Stimulated activated CD4-positive, alpha-beta T cell treated with anti-CD3 and anti-CD28 coated beads, Interleukin-1b, Interleukin-23, amount 100 ng/mL, for 4 hours (primary cell): ENCODE data around the gene C1QTNF6.
"Not testable (repeated sequence)": the region's sequence is repeated elsewhere in the genome, so short reads cannot be mapped to it uniquely, and the experiment has no call there.

ENCODE experiments used
- DNase-seq, 2 donors: peaks; one replicate each; pipeline ENCODE4 v3.0.0-alpha.2; 2020; ENCODE audit warnings: low read depth in 2 of 2

Gene C1QTNF6

DNA sequence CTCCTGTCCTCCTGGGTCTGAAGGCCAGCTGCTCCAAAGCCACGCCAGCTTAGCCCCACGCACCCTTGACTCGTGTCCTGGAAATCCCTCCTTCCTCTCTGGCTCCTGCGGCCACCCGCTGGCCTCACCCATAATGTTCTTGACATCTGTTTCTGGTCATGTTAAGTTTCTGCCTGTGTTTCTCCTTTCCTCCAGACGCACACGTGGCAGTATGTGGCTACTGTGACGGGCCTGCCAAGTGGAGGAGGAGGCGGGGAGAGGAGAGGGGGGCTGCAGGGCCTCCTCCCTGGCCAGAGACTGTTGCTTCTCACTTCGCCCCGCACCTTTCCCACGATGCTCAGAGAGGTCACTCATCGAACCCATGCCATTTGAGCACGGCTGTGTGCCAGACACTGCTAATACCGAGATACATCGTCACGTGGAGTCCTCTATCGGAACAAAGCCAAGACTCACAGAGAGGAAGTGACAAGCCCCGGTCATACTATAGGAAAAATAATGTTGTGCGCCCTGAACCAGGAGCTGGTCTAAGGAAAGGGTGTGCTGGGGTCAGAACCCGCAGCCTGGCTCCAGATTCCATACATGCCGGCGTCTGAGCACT lies 11.5 kb downstream of the C1QTNF6 start:
- DNase-seq, result no peak

DNA sequence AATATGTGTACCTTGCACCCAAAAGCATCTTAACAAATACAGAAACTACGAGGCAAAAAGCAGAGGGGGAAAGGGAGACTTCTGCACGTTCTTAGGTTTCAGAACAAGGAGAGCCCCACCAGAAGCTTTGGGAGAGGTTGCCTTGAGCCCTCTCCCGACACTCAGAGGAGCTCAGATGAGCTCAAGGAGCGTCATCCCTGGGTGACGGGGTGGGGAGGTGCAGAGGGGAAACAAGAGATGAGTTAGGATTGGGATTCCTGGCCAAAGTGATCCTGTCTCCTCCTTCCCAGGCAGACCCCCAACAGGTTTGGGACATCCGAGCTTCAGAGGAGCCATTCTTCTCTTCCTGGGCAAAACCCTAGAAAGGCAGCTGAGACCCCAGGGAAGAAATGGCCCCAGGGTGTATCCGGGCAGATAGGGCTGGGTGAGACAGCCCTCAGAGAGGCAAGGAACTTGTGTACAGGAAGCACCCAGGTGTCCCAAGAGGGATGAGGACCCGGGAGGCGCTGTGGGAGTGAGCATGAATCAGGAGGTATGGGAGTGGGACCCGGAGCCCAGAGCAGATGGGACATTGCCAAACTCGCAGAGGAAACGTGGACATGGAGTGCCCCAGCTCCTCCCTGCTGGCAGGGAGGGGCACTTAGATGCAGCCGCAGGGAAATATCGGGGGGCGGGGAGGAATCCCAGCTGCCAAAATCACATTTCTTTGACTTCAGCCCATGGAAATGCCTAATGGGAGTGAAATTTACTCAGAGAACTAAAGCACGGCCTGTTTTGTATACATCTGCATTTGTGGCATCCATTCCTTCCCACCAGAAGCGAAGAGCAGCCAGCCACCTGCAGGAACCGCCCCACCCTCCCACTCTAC lies 12.4 kb downstream of the C1QTNF6 start:
- DNase-seq, result no peak

DNA sequence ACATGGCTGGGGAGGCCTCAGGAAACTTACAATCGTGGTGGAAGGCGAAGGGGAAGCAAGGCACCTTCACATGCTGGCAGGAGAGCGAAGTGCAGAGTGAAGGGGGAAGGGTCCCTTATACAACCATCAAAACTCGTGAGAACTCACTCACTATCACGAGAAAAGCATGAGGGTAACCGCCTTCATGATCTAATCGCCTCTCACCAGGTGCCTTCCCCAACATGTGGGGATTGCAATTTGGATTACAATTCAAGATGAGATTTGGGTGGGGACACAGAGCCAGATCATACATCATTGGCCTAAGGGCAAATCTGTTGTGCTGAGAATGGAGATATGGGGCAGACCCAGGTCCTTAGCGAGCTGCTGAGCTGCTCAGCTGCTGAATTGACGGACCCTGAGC lies 13.1 kb downstream of the C1QTNF6 start:
- no peak for DNase-seq

DNA sequence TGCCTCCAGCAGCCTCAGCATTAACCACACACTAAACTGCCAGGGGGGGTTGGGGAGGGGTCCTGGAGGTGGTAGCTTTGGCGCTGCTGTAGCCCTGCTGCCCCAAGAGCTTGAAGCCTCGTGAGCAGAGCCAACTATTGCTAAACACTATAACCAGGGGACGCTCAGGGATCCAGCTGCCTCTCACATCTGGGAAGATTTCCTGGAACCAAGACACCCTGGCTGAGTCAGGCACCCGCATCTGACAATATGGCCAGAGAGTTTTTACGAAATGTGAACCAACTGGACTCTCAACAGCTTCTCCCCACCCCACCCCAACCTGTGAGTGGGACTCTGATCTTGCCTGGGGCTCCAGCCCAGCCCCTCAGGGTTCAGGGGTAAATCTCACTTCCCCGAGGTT lies 14.3 kb downstream of the C1QTNF6 start:
- no peak for DNase-seq

DNA sequence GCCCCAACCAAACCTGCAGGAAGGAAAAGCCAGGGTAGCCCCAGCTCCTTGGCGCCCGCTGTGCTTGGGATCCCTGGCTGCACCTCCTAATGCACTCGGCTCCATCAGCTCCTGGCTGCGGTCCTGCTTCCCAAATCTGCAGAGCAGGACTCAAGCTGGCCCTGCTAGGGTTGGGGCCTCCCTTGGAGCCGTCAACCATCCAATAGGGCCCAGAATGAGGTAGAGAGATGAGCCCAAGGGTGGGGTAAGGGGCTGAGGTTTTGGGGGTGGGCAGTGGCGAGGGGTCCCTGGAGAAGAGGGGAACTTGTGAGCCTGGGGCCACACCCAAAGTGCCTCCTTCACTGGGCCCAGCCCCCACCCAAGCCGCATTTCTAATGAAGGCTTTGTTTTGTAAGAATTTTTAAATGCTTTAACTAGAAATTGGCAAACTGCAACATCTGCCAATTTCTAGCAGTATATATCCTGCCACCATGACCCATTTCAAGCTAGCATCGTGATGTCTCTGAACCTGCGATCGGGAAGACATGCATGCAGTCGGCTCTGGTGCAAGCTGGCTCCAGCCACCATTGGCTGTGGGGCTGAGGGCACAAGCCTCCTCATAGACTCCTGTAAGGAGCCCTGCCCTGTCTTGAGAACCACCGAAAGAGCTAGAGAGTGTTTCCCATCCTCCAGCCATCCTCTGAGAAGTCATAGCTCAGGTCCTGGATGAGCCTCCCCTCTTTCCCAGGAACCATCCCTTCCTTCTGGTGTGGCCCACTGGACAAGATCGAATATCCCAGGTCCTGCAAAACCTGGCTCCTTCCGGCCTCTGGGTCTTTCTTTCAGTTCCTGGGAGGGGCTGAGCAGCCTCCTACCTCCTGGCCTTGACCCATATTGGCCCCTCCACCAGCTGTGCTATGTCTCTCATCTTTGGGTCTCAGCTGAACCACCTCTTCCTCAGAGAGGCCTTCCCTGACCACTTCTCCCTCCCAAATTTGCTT lies 15.5 kb downstream of the C1QTNF6 start:
- no peak for DNase-seq

DNA sequence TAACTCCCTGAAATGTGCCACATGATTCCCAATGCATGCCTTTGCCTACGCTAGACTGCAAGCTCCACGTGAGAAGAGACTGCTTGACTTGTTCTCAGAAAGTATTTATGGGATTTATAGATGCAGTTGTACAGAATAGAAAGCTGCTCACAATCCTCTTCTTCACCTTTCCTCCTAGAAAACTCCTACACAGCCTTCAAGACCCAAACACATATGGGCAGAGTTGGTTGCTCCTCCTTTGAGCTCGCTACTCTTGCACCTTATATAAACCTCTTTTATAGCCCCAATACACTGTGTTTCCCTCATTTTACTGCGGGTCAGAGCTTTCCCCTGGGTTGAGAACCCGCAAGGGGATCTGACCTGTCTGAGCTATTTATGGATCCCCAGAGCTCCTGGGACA lies 16.4 kb downstream of the C1QTNF6 start:
- DNase-seq, result no peak

DNA sequence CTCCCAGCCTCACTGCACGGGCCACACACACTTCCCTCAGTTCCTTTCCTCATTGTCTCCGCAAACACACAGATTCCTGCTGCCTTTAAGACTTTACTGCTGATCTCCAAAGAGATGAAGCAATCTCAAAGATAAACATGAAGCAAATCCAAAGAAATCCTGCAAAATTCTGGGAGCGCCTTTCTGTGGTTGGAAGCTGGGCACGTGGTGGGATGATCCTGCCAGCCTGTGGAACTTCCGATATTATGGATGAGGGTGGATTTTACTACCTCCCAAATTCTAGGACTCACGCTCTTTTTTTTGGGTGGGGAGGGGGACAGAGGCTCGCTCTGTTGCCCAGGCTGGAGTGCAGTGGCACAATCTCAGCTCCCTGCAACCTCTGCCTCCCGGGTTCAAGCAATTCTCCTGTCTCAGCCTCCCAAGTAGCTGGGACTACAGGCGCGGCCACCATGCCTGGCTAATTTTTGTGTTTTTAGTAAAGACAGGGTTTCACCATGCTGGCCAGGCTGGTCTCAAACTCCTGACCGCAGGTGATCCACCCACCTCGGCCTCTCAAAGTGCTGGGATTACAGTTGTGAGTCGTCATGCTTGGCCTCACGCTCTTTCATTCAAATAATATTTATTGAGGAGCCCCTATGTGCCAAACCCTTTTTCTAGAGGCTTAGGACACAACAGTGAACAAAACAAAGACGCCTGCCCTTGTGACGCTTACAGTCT lies 17.2 kb downstream of the C1QTNF6 start:
- DNase-seq, result not testable (repeated sequence)

DNA sequence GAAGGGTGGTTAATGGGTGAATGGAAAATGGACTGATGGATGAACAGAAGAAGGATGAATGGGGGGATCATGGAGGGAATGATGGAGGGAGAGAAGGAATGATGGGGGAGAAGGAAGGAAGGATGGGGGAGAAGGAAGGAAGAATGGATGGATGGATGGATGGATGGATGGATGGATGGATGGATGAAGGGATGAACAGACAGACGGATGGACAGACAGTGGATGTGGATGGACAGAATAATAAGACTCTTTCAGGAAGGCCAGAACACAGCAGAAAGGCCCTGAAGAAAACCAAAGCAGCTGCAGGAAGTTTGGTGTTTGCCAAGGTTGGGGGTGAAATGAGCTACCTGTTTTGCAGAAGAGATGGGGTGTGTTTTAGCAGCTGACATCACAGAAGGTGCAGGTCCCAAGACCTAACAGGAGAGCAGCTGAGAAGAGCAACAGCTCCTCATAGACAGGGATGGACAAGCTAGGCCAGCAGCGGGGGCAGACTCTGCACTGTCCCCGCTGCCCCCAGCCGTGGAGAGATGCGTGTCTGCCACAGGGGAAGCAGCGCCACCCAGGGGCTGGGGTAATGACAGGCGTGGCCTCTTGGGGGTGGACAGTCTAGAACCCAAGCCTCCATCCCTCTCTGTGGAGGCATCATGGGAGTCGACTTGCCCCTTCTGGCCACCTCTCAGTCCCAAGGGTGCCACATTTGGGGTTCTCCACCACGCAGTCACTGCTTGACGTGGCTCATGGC lies 17.9 kb downstream of the C1QTNF6 start:
- no peak for DNase-seq

DNA sequence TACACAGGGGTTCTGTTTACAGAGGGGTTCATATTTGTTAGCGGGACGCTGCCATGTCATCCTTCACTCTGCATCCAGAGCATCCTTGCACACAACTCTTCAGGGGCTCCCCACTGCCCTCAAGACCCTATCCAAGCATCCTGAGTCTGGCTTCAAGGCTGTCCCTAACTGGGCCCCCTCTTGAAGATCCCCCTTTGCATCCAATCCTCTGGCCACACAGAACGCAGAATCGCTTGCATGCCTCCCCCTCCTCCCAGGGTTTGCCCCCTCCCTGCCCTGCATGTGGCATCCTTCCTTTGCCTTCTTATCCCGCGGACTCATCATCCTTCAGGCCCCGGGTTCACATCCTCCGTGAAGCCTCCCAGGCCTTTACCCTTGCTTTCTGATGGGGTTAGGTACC lies 18.6 kb downstream of the C1QTNF6 start:
- no peak for DNase-seq

DNA sequence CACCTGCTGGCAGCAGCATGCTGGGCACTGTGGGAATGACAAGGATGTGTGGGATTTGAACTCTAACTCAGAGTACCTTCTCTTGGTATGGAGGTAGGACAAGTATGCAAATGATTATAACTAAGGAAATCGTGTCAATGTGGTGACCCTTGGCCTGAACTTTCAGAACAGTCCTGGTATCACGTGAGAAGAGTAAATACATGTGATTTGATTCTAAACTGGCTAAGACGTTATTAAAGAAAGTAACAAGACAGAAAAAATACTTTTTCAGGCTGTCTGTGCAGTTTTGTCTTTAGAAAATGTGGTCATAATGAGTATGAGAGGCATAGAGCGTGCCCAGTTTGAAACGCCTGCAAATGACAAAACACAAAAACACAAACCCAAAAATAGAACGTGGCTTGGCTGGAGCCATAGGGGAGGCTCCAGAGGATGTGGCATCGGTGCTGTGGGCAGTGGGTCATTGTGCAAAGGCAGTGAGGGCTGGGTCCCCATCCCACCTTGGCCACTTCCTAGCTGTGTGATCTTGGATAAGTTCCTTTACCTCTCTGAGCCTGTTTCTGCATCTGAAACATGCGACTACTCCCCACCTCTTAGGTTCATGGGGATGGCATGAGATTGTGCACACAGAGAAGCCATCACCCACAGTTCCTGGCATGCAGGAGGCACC lies 19.9 kb downstream of the C1QTNF6 start:
- no peak for DNase-seq

DNA sequence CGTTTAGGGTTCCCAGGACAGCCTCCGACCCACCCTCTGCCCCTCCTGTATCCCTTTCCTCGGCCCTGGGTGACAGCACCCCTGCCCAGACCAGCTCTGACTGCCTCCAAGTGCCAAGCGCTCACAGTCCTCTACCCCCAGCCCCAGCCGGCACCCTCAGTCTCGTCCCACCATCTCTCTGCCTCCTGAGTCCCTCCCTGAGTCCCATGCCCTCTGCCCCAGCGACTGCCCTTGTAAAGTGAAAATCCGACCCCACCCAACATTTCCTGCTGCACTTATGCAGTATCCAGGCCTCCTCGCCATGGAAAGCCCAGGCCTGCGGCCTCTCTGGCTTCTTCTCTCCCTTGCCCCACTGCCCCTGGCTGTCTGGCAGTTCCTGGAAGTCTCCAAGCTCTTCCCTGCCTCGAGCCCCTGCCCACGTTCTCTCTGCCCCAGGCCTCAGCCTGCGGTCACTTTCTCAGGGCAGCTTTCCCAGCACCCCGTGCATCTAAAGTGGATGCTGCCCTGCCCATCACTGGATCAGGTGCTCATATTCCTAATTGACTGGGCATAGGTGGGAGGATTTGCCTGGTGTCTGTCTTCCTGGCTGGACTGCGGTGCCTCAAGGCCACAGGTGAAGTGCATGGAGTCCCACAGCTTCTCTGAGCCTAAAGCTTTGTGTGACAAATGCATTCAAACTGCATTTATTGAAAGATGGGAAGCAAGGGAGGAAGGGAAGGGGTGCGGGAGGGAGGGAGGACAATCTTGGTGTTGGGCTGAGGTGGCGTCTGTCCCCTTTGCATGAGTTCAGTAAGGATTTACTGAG lies 20.7 kb downstream of the C1QTNF6 start:
- no peak for DNase-seq

DNA sequence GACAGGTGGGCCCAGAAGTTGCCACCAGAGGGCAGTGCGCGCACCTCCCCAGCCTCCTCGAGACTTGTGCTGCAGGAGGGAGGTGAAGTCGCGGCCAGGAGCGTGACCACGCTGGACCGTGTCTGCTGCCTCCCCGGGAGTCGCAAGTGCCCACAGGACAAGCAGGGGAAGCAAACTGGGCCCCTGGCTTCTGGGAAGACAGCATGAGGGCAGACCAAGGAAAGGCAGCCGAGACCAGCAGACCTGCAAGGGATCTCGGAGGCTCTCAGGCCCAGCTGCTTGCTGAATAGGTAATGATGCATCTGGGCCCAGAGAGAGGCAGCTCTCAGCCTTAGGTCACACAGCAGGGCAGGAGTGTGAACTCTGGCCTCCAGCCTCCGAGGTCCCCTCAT lies 21.4 kb downstream of the C1QTNF6 start:
- DNase-seq, result peak; percentile 79 to 82

DNA sequence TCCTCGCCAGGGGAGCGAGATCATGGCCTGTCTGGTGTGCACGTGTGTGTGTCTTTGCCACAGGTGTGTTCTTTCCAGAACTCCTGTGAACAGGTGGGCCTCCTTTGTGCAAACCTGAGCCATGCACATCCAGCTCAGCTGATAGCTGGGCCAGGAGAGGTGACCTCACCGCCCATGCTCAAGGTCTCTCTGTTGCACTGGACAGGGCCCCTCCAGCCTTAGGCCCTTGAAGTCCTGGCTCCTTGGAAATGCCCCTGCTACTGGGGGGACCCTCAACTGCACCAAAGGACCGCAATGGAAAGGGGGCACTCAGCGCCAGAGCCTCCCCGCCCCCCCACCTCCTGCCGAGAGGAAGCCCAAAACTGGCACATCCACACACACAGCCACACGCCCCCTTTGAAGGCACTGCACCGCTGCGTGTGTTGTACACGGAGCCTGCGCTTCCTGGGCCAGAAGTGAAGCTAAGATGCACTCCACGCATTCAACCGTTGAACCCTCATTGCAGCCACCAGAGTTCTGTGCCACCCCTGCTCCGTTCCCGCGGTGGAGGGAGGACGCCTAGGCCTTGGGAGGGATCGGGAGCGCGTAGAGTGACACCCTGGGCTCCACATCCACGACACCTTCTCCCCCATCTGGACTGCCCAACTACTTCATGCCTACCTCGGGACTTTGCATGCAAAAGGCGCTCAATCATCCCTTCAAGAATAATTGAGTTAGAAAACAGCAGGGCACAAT lies 21.9 kb downstream of the C1QTNF6 start:
- DNase-seq, result no peak

DNA sequence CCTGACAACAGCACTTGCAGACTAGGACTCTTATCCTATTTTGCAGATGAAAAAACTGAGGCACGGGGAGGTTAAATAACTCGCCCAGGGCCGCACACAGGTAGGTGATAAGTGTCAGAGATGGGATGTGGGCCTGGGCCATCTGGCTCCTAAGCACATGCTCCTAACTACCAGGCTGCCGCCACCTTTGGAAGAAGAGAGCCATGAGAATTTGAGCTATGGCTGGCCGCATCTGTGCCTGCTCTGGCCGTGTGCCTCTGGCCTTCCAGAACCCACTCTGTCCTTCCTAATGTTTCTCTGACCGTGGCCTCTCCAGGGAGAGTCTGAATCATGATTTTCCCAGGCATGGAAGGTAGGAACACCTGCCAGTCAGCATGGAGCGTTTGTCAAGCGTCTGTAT lies 23.0 kb downstream of the C1QTNF6 start:
- DNase-seq, result no peak

DNA sequence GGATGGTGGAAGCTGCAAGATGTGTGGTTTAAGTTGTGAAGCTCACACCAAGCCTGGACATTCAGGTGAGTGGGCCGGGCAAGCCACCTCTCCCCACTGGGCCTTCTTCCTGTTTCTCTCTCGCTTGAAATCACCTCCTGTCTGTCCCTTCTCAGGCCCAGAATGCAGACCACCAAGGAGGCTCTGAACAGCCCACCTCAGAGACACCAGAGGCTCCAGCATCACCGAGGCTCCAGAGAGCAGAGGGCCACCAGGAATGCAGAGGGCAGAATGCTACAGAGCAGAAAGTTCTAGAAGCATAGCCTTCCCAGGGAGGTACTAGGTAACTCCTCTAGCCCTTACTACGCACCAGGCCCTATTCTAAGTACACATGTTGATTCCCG lies 23.6 kb downstream of the C1QTNF6 start:
- DNase-seq, result no peak

DNA sequence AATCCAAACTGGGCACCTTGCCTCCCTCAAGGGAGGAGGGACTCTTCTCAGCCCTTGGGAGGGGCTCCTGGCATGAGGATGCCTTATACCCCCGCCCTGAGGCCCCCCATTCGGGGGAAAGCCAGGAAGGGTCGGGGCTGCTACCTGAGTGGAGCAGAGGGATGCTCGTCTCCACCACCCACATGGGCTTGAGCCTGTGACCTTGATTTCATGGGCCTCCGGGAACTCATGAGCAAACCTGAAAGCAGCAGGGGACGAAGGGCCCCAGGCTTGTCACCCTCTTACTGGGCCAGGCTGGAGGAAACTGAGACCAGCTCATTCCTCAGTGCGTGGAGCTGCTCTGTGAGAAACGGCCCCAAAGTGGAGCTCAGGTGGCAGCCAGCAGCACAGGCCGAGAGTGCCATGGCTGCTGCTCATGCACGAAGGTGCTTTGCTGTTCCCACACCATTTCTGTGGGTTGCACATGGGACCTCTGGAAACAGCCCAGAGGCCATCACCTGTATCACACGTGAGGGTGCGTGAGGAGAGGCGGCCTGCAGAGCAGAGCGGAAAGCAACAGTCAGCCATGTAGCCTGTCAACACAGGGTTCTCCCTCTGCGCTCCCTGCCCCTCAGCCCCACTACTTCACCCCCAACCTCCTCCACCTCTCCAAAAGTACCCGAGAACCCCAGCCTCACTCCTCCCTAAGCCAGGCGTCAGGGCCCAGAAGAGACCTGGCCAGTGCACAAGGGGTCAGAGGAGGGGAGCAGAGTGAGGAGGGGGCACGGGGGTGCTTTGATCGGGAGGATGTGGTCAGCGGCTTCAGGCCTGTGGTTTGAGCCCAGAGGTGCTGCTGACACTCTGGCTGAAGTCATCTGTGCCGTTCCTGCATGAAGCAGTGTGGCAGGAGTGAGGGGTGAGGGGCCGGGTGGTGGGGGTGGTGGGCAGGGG lies 24.2 kb downstream of the C1QTNF6 start:
- peak in 1 of 2 donors; percentile 41 for DNase-seq

DNA sequence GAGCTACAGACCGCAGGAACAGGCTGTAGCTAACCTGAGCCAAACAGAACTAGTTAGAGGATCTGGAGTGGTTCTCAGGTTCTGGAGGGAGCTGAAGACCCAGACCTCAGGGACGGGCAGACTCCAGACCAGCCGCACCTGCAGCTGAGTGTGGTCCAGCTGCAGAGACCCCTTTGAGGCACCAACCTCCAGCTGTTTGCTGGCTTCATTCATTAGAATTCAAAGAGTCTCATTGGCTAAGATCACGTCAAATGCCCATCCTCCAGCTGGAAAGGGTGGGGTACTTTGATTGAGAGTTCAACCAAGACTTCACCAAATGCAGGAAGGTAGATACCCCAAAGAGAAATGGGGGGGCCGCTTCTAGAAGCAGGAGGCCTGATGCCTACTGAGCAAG lies 25.0 kb downstream of the C1QTNF6 start:
- no peak for DNase-seq
